NK-92 treated with Interleukin-12 subunit alpha and Interleukin-12 subunit beta, amount 100 ng/mL, for 24 hours (cell line): ENCODE data around the gene SLC26A11.

Source experiments
- DNase-seq: peaks from one replicate; lab custom pipeline; 2025; lab: John Stamatoyannopoulos, UW

SLC26A11 gene

DNA sequence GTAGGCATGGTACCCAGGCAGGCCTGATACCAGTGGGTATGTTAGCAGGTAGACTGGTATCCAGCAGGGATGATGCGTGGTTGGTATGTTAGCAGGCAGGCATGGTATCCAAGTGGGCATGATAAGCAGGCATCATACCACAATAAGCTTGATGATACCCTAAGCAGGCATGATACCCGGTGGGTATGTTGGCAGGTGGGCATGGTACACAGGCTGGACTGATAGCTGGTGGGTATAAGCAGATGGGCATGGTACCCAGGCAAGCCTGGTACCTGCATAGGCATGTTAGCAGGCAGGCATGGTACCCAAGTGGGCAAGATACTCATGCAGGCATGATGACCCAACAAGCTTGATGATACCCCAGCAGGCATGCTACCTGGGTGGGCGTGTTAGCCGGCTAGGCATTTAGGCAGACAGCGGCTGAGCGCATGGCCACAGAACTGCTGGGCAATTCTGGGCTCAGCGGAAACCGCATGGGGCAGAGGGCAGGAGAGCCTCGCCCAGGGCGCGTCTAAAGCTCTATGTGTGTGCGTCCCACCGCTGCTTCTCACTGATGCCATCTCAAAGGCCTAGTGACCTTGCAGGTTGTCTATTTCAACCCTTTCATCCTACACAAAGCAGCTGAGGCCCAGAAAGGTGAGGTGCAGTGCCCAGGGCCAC is 2.4 kb upstream of the SLC26A11 start:
- no peak for DNase-seq

DNA sequence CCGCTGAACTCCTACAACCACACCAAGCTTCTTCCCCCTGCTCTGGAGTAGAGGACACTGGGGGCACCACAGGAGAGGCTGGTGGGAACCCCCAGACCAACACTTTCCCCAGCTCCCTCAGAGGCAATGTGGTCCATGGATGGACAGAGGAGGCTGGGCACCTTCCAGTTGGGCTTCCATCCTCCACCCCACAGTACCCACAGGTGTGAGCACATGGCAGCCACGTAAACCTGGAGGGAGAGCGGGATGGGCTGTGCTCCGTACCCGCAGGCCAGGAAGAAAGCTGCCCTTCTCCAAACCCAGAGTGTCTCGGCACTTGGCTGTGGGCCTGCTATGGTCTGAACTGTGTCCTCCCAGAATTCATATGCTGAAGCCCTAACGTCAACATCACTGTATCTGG is 1.8 kb upstream of the SLC26A11 start:
- no peak for DNase-seq

- DNase-seq = peak; percentile 87
These were observed 1.0 kb upstream of the SLC26A11 start for GRCh38 chr17:80219013-80219762.

DNA sequence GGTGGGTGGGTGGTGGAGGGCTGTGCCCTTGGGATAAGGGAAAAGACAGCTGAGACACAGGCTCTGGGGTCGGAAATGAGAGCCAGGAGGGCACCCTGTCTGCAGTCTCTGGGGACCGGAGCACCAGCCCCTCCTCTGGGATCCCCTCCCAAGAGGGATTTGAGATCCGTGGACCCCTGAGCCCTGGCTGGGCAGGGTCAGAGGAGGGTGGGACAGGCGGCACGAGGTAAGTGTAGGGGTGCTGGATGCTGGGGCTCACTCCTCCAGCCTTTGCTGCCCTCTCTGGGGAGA is 519 bp upstream of the SLC26A11 start:
- DNase-seq = no peak

DNA sequence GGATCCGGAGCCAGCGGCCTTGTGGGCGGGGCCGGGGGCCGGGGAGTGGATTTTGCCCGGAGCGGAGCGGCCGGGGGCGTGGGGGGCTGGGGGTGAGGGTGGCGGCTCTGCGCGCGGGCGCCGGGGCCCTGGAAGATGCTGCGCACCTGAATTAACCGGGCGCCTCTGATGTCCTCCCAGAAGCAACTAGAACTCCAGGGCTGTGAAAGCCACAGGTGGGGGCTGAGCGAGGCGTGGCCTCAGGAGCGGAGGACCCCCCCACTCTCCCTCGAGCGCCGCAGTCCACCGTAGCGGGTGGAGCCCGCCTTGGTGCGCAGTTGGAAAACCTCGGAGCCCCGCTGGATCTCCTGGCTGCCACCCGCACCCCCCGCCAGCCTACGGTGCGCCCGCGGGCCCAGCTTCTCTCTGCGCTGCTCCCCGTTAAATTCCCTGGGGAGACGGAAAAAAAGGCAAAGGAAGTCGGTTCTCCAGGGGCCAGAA is 549 bp downstream of the SLC26A11 start:
- no peak for DNase-seq

DNA sequence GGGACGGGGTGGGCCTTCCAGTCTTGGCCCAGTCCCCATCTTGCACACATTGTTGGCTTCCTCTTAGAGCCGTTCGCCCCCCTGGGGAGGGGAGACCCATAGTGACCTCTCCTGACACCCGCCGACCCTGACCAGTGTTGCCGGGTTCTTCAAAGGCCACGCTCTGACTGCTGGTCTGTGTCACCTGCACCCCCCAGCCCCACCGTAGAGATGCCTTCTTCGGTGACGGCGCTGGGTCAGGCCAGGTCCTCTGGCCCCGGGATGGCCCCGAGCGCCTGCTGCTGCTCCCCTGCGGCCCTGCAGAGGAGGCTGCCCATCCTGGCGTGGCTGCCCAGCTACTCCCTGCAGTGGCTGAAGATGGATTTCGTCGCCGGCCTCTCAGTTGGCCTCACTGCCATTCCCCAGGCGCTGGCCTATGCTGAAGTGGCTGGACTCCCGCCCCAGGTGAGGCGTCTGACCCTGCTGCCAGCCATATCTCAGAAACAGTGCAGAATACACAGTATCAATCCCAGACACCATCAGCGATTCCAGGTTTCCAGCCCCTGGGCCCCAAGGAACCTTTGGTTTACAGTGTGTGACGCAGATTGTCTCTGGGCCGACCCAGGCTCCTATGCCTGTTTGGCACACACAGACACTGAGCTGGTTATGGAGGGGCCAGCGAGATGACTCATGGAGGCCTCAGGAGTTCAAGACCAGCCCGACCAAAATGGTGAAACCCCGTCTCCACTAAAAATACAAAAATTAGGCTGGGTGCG is 1.3 kb downstream of the SLC26A11 start:
- DNase-seq = no peak

DNA sequence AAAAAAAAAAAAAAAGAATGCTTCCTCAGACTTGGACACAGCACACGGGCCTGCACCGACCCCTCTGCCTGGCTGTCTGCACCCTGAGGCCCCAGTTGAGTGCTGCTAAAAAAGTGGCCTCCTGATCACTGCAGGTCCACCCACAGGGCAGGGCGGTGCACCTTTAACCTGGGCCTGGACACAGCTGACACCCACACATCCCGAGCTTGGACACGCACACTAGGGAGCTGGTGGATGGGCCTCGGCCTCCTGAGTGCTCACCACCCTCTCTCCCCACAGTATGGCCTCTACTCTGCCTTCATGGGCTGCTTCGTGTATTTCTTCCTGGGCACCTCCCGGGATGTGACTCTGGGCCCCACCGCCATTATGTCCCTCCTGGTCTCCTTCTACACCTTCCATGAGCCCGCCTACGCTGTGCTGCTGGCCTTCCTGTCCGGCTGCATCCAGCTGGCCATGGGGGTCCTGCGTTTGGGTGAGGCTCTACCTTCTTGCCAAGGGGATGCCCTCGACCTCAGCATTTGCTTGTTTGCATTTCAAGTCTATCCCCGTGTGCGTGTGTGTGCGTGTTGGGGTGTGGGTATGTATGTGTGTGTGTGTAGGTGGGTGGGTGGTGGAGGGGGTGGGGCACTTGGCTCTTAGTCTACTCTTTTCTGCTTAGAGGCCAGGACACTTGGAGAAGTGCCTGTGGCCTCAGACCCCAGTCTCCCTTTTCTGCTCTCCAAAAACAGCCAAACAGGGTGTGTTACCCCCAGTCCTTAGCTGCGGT is 2.3 kb downstream of the SLC26A11 start:
- DNase-seq = no peak

- DNase-seq = no peak
These were observed 3.1 kb downstream of the SLC26A11 start for GRCh38 chr17:80223142-80223815.

DNA sequence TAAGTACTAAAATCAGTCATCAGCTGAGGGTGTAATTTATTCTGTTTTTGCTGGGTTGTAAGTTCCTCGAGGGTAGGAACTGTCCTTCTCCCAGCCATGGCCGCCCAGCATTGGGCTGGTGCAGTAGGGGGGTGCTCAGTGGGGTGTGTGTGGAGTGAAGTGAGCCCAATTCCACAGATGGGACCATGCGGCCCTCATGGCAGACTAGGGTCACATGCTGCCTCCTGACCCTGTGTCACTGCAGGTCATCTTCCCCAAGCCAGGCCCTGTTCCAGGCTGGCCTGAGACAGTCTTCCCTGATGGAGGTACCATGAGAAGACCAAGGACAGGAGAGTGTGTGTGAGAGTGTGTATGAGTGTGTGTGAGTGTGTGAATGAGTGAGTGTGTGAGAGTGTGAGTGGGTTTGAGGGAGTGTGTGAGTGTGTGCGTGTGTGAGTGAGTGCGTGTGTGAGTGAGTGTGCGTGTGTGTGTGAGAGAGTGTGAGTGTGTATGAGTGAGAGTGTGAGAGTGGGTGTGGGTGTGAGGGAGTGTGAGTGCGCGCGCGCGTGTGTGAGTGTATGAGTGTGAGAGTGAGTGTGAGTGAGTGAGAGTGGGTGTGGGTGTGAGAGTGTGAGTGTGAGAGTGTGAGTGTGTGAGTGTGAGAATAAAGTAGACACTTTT is 3.7 kb downstream of the SLC26A11 start:
- no peak for DNase-seq

GRCh38 chr17:80224683-80225082 is 4.5 kb downstream of the SLC26A11 start:
- DNase-seq = no peak

GRCh38 chr17:80225230-80225629 is 5.0 kb downstream of the SLC26A11 start:
- DNase-seq = no peak

- no peak for DNase-seq
These were observed 6.9 kb downstream of the SLC26A11 start for GRCh38 chr17:80227156-80227555.

GRCh38 chr17:80227666-80228065 is 7.4 kb downstream of the SLC26A11 start:
- DNase-seq = no peak

DNA sequence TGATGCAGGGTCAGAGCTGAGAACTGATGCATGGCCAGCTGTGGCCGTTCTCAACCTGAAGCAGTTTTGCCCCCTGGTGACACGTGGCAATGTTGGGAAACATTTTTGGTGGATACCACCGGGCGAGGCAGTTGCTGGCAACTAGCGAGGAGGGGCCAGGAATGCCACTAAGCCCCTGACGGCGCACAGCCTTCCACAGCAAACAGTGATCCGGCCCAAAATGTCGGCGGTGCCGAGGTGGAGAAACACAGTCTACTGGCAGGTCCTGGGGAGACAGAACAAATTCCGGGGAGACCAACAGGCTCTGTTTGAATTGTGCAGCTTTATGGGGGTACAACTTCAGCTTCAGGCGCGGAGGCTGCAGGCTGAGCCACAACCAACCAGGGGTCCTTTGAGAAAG is 8.2 kb downstream of the SLC26A11 start:
- DNase-seq = no peak

DNA sequence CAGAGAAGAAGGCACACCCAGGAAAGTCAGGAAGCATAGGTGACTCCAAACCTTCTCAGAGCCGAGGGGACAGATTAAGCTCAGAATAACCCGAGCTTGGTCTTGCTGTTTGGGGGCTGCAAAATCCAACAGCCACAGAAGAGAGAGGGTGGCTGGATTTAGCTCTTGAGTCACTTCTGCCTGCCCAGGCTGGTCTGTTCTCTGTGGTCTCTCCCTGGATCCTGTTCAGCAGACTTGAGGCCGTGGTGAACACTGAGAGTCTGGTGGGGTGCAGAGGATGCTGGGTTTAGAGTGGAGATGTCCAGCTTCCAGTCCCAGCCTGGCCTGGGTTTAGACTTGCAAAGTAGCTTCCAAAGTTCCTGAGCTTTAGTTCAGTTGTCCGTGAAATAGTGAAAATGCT is 8.8 kb downstream of the SLC26A11 start:
- DNase-seq = no peak

DNA sequence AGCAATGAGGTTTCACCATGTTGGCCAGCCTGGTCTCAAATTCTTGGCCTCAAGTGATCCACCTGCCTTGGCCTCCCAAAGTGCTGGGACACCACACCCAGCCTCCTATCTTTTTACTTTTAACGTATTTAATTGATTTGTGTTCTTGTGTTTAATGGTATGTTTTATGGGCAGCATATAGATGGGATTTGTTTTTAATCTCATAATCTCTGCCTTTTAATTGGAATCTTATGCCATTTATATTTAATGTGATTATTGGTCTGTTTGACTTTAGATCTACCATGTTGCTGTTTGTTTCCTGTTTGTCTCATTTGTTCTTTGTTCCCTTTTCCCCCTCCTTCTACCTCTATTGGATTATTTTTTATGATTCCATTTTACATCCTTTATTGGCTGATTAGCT is 12.2 kb downstream of the SLC26A11 start:
- DNase-seq = no peak

- no peak for DNase-seq
These were observed 13.0 kb downstream of the SLC26A11 start for GRCh38 chr17:80233202-80233601.

- no peak for DNase-seq
These were observed 16.7 kb downstream of the SLC26A11 start for GRCh38 chr17:80236911-80237310.

GRCh38 chr17:80237386-80237785 is 17.2 kb downstream of the SLC26A11 start:
- no peak for DNase-seq

- no peak for DNase-seq
These were observed 22.3 kb downstream of the SLC26A11 start for GRCh38 chr17:80242505-80242904.
